ENCODE measurements around the gene ATP2C2.

ATP2C2 gene

DNA sequence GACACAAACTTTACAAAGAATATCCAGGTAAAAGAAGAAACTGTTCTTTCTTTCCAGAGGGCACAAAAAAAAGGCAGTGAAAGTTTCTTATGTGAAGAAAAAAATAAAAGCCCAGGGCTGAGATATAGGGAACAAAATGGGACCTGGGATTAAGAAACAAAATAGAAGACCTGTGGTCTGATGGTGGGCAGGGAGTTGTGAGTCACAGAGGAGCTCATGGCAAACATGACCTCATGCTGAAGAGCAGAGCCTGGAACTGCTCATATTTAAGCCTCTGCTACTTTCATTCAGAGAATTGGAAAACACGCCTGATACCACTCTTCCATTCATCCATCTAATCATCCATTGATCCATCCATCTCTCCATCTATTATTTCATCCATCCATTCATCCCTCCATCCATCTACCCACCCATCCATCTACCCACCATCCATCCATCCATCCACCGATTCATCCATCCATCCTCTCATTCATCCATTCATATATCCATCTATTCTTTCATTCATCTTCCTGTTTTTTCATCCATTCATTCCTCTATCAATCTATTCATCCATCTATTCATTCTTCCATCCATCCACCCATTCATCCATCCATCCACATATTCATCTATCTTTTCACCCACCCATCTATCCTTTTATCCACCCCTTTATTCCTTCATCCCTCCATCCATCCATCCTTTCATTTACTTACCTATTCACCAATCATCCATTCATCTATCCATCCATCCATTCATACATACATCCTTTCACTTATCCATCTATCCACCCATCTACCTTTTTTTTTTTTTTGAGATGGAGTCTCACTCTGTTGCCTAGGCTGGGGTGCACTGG, 43.7 kb upstream of the ATP2C2 start:
- no peaks in the 10 kb centered on the region for H3K9me3 ChIP-seq (ENCODE audit: low read length)
- no peak overlapping the region for H3K4me2 ChIP-seq (ENCODE audit: low read length)
- no peaks in the 10 kb centered on the region for H3K9me2 ChIP-seq (ENCODE audit: low read depth, low read length)
- H3K27ac ChIP-seq (ENCODE audit: low read depth, low read length, poor library complexity, severe bottlenecking), result no peak overlapping the region
- H2AFZ ChIP-seq (ENCODE audit: low read length), result no peak overlapping the region
- TF ChIP-seq, protein P1, sequence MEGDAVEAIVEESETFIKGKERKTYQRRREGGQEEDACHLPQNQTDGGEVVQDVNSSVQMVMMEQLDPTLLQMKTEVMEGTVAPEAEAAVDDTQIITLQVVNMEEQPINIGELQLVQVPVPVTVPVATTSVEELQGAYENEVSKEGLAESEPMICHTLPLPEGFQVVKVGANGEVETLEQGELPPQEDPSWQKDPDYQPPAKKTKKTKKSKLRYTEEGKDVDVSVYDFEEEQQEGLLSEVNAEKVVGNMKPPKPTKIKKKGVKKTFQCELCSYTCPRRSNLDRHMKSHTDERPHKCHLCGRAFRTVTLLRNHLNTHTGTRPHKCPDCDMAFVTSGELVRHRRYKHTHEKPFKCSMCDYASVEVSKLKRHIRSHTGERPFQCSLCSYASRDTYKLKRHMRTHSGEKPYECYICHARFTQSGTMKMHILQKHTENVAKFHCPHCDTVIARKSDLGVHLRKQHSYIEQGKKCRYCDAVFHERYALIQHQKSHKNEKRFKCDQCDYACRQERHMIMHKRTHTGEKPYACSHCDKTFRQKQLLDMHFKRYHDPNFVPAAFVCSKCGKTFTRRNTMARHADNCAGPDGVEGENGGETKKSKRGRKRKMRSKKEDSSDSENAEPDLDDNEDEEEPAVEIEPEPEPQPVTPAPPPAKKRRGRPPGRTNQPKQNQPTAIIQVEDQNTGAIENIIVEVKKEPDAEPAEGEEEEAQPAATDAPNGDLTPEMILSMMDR (IDR thresholded peaks at IDR 0.05; ENCODE audit: low read length), result no peak
- TF ChIP-seq EZH2 (IDR thresholded peaks at IDR 0.05; ENCODE audit: borderline replicate concordance, low read length), result no peak
- H3K4me3 ChIP-seq (ENCODE audit: low read depth, low read length, poor library complexity, severe bottlenecking), result no peak overlapping the region
- no peaks in the 10 kb centered on the region for H3K79me2 ChIP-seq (ENCODE audit: insufficient read depth, low read length)
- no peaks in the 10 kb centered on the region for H3K36me3 ChIP-seq (ENCODE audit: insufficient read depth, low read length)
- H4K20me1 ChIP-seq (ENCODE audit: insufficient read depth, low read length), result no peaks in the 10 kb centered on the region
- H3K27me3 ChIP-seq (ENCODE audit: insufficient read depth, low read length), result peaks cover 8% of the 10 kb centered on the region; the same call in 1 of the 2 replicates
- no peak overlapping the region for H3K9ac ChIP-seq (ENCODE audit: low read length)
- no peaks in the 10 kb centered on the region for H3F3A ChIP-seq (ENCODE audit: insufficient read depth, low read length)
- no peaks in the 10 kb centered on the region for H3K4me1 ChIP-seq (ENCODE audit: insufficient read depth, low read length, severe bottlenecking)

- Histone ChIP-seq H3K4me1 (ENCODE audit: insufficient read depth, low read length, severe bottlenecking) (no peaks in the 10 kb centered on the region), H3K79me2 (ENCODE audit: insufficient read depth, low read length) (no peaks in the 10 kb centered on the region), H3K9me3 (ENCODE audit: low read length) (no peaks in the 10 kb centered on the region), H3K9ac (ENCODE audit: low read length) (no peak overlapping the region), H3K4me2 (ENCODE audit: low read length) (no peak overlapping the region), H3K4me3 (ENCODE audit: low read depth, low read length, poor library complexity, severe bottlenecking) (no peak overlapping the region), H4K20me1 (ENCODE audit: insufficient read depth, low read length) (no peaks in the 10 kb centered on the region), H3K27ac (ENCODE audit: low read depth, low read length, poor library complexity, severe bottlenecking) (no peak overlapping the region), H3K9me2 (ENCODE audit: low read depth, low read length) (no peaks in the 10 kb centered on the region), H3K27me3 (ENCODE audit: insufficient read depth, low read length) (peaks cover 9% of the 10 kb centered on the region; the same call in 1 of the 2 replicates), H2AFZ (ENCODE audit: low read length) (no peak overlapping the region), H3K36me3 (ENCODE audit: insufficient read depth, low read length) (no peaks in the 10 kb centered on the region), H3F3A (ENCODE audit: insufficient read depth, low read length) (no peaks in the 10 kb centered on the region)
- no peak for TF ChIP-seq EZH2 (IDR thresholded peaks at IDR 0.05; ENCODE audit: borderline replicate concordance, low read length)
- TF ChIP-seq, protein P1 (IDR thresholded peaks at IDR 0.05; ENCODE audit: low read length), result no peak
These were observed 41.8 kb upstream of the ATP2C2 start for GRCh38 chr16:84326545-84326944.

GRCh38 chr16:84327926-84328505, 40.3 kb upstream of the ATP2C2 start:
- Histone ChIP-seq H2AFZ (ENCODE audit: low read length) (no peak overlapping the region), H3K36me3 (ENCODE audit: insufficient read depth, low read length) (no peaks in the 10 kb centered on the region)
- no peak for TF ChIP-seq EZH2 (IDR thresholded peaks at IDR 0.05; ENCODE audit: borderline replicate concordance, low read length)
- TF ChIP-seq, protein P1 (IDR thresholded peaks at IDR 0.05; ENCODE audit: low read length), result no peak

More at GRCh38 chr16:84327926-84328505, 40.3 kb upstream of the ATP2C2 start:
- Histone ChIP-seq H4K20me1 (ENCODE audit: insufficient read depth, low read length) (no peaks in the 10 kb centered on the region), H3K27ac (ENCODE audit: low read depth, low read length, poor library complexity, severe bottlenecking) (no peak overlapping the region), H3F3A (ENCODE audit: insufficient read depth, low read length) (no peaks in the 10 kb centered on the region), H3K27me3 (ENCODE audit: insufficient read depth, low read length) (peaks cover 9% of the 10 kb centered on the region; the same call in 1 of the 2 replicates), H3K79me2 (ENCODE audit: insufficient read depth, low read length) (no peaks in the 10 kb centered on the region), H3K4me2 (ENCODE audit: low read length) (no peak overlapping the region), H3K4me1 (ENCODE audit: insufficient read depth, low read length, severe bottlenecking) (no peaks in the 10 kb centered on the region), H3K4me3 (ENCODE audit: low read depth, low read length, poor library complexity, severe bottlenecking) (no peak overlapping the region), H3K9me2 (ENCODE audit: low read depth, low read length) (no peaks in the 10 kb centered on the region), H3K9ac (ENCODE audit: low read length) (no peak overlapping the region), H3K9me3 (ENCODE audit: low read length) (no peaks in the 10 kb centered on the region)

Data from OCI-LY1 (cell line).